GM12875 (cell line): ENCODE data around the gene BMPR1B.

Experiments used
- H3K4me3 ChIP-seq: one replicate; pipeline ENCODE4 v1.5.1; 2011; ENCODE audit warnings: low read depth, low read length, control low read depth
- TF ChIP-seq, protein P1 (sequence below): IDR thresholded peaks from 2 replicates; pipeline ENCODE4 v1.5.1; 2011; ENCODE audit warnings: low read depth, mild to moderate bottlenecking, control low read depth, inconsistent platforms, low read length, moderate library complexity, borderline replicate concordance; ENCODE audit not compliant: insufficient read depth

BMPR1B gene

DNA sequence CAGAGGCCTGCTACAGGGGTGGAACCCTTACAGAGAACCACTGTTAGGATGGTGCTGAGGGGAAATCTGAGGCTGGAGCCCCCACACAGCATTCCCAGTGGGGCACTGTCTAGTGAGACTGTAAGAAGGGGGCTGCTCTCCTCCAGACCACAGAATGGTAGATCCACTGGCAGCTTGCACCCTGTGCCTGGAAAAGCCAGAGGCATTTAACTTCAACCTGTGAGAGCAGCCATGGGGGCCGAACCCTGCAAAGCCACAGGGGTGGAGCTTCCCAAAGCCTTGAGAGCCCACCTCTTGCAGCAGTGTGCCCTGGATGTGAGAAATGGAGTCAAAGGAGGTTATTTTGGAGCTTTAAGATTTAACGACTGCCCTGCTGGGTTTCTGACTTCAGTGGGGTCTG lies 159.4 kb downstream of the BMPR1B start:
- TF ChIP-seq, protein P1, sequence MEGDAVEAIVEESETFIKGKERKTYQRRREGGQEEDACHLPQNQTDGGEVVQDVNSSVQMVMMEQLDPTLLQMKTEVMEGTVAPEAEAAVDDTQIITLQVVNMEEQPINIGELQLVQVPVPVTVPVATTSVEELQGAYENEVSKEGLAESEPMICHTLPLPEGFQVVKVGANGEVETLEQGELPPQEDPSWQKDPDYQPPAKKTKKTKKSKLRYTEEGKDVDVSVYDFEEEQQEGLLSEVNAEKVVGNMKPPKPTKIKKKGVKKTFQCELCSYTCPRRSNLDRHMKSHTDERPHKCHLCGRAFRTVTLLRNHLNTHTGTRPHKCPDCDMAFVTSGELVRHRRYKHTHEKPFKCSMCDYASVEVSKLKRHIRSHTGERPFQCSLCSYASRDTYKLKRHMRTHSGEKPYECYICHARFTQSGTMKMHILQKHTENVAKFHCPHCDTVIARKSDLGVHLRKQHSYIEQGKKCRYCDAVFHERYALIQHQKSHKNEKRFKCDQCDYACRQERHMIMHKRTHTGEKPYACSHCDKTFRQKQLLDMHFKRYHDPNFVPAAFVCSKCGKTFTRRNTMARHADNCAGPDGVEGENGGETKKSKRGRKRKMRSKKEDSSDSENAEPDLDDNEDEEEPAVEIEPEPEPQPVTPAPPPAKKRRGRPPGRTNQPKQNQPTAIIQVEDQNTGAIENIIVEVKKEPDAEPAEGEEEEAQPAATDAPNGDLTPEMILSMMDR: no peak
- H3K4me3 ChIP-seq: no peak overlapping the region

DNA sequence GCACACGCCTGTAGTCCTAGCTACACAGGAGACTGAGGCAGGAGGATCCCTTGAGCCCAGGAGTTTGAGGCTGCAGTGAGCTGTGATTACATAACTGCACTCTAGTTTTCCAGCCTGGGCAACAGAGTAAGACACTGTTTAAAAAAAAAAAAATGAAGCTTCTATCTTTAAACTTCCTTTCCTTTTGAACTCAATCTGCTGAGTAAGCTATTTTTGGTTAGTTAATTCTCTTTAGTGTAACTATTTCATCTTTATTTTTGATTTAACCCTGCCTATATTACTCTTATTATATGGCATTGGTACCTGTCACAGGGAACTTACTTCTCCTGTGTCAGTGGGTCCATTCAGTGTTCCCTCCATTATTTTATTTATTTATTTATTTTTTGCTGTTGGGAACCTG lies 160.8 kb downstream of the BMPR1B start:
- TF ChIP-seq, protein P1: no peak
- no peak overlapping the region for H3K4me3 ChIP-seq

DNA sequence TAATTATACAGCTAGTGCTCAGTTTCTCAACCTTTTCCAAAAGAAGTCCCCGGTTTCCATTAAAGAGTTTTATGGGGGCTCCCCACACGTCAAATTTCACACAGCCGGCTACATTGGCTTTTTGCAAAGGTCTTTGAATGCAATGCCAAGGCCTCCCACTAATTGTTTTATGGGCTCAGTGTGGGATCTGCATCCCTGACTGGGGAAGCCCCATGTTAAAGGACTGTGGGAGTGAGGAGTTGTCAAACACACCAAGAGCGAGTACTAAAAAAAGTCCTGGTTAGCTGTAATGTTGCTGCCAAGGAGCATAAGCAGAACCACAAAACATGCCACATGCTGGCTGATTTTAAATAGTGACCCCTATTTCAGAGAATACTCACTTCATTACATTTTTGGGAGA lies 162.6 kb downstream of the BMPR1B start:
- H3K4me3 ChIP-seq: no peak overlapping the region
- TF ChIP-seq, protein P1: no peak

DNA sequence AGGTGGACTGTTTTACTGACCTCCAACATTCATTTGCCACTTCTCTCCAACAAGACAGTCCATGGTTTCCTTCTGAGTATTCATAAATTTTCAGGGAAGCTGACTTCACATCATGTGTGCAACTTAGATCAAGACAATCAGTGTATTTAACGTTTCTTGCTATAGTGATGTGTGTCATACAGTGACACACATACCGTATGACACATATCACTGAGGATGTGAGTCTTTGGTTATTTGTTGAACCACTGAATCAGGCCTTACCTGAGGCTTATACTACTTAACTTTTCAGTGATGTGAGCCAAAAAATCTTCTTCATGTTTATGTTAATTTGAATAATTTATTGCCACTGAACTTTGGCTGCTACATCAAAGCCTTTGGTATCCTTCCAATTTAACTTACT lies 166.8 kb downstream of the BMPR1B start:
- no peak overlapping the region for H3K4me3 ChIP-seq
- TF ChIP-seq, protein P1: no peak

DNA sequence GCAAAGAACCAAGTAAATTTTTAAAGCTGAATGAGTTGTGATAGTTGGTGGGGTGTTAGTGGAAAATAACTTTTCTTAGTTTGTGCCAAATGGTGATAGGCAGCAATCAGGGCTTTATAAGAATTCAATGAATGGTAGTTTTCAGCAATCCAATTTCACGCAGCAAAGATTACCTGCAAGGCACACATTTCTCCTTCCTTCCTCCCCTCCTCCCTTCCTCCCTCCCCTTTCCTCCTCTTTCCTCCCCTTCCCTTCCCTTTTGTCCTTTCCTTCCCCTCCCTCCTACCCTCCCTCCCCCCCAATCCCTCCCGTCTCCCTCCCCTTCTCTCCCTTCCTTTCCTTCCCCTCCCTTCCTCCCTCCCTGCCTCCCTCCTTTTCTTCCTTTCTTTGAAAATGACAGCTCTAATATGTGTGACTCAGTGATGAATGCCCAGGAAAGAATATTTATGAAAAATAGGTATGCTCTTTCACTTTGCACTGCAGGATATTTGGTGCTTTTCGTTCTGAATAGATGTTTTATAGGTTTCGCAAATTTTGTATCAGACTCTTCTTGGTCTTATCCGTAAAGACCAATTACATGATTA lies 168.1 kb downstream of the BMPR1B start:
- TF ChIP-seq, protein P1: no peak
- no peak overlapping the region for H3K4me3 ChIP-seq

DNA sequence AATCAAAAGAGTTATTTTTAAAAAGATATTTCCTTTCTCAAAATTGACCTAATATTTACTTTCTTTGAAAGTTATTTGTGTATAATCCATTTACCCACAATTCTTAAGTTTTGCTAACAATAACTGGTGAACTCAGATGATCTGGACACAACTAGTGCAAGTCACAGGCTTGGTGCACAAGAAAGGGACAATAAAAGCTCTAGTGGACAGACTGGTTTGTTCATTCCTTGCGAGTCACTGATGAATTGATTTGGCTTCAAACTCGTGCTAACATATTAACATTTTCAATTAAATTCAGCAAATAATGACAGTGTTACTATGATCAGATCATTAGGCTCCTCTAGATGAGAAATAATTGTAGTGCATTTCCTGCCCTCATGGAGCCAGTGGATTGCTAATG lies 169.2 kb downstream of the BMPR1B start:
- TF ChIP-seq, protein P1: no peak
- no peak overlapping the region for H3K4me3 ChIP-seq

DNA sequence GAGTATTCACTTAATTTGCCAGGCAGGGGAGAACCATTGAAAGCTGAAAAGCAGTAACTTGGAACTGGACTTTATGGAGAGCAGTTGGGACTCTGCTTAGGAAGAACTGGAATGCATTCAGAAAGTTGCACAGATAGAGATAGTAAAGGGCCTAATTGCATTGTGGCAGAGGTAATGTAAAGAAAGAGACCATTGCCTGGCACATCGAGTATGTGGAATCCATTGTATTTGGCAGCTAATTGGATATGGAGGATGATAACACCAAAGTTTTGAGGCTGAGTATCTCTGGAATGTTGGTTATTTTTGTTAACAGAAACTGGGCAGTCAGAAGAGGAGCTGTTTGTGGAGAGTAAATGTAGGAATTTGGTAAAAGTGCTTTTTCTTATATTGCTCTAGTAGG lies 169.9 kb downstream of the BMPR1B start:
- TF ChIP-seq, protein P1: no peak
- H3K4me3 ChIP-seq: no peak overlapping the region
